ENCODE measurements around the gene XCL2.

DNA sequence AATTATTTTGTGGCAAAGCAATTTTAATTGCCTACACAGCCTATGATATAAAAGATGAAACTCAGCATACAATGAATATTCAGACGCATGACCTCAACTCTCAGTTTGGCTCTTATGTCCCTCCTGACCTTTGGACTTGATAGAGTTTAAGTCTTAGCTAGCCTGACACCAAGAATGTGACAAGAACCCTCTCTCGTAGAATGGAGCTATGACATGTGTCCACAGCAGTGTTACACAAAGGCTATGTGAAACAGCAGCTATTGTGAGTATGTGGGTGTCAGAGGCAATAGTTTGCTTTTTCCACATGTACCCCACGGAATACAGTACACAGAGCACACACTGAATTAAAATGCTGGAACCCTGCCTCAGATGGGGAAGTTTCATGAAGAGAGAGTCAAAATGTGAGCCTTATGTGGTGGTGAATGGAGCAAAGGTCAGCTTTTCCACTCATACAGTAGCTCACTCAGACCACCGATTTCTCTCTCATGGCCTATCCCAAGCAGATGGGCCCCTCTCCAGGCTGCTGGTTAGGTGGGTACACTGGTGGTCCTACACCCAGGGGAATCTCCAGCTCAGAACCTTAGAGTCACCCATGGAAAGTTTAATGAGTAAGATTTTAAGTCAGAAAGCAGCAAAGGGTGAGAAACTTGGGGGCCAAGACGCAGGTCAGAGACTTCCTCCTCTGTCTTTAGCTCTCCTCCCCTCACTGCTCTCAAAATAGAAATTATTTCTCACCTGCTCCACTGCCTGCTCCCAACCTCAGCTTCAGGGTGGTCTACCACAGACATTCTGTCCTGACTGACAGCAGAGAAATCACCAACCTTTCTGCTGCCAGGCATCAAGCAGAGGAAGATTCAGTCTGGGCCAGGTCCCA lies 10.1 kb upstream of the XCL2 start:
- TF ChIP-seq, protein P1, sequence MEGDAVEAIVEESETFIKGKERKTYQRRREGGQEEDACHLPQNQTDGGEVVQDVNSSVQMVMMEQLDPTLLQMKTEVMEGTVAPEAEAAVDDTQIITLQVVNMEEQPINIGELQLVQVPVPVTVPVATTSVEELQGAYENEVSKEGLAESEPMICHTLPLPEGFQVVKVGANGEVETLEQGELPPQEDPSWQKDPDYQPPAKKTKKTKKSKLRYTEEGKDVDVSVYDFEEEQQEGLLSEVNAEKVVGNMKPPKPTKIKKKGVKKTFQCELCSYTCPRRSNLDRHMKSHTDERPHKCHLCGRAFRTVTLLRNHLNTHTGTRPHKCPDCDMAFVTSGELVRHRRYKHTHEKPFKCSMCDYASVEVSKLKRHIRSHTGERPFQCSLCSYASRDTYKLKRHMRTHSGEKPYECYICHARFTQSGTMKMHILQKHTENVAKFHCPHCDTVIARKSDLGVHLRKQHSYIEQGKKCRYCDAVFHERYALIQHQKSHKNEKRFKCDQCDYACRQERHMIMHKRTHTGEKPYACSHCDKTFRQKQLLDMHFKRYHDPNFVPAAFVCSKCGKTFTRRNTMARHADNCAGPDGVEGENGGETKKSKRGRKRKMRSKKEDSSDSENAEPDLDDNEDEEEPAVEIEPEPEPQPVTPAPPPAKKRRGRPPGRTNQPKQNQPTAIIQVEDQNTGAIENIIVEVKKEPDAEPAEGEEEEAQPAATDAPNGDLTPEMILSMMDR (conservative IDR thresholded peaks at IDR 0.05; ENCODE audit: low read depth, low read length), result no peak
- no peak for TF ChIP-seq EZH2 (IDR thresholded peaks at IDR 0.05; ENCODE audit: borderline replicate concordance, low read depth, low read length, poor library complexity, severe bottlenecking)

Measured in A673 (cell line).